ENCODE data around the gene CRHR1.

The CRHR1 gene

DNA sequence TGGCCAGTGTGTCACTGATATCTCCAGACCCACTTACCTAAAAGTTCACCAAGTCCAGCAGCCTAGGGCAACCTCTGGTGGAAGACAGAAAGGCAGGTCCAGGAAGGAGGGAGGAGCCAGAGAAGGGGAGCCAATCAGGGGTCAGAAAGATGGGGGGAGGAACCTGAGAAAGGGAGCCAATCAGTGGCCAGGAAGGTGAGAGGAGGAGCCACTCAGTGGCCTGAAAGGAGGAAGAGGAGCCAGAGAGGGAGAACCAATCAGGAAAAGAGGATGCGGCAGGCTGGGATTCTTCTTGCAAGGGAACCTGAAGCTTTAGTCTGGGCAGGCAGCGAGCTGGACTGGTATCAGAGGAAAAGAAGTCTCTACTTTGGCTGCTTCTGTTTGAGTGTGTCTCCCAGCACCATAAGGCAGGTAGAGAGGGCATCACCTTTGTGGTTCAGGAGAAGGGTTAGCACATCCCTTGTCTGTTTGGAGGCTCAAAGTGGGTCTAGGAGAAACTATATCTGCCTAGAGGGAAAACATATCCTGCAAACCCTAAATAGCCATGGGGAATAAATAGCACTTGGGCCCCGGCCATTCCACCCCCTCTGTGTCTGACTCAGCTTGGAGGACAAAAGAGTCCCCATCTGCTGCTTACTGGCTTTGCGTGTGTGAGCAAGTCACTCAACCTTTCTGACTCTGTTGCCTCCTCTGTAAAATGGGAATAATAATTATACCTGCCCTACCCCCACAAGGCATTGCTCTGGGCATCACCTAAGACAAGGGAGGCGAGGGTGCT is 43.4 kb upstream of the CRHR1 start:
- no peak for TF ChIP-seq CEBPB (IDR thresholded peaks at IDR 0.05)
- TF ChIP-seq NFIC (IDR thresholded peaks at IDR 0.05): no peak
- TF ChIP-seq MAX (IDR thresholded peaks at IDR 0.05): no peak
- TF ChIP-seq CREB1 (IDR thresholded peaks at IDR 0.05; ENCODE audit: low read depth): no peak
- no peak for TF ChIP-seq FOXM1 (IDR thresholded peaks at IDR 0.05; ENCODE audit: borderline replicate concordance, low read depth)
- TF ChIP-seq USF1 (IDR thresholded peaks at IDR 0.05): no peak
- TF ChIP-seq TEAD4 (IDR thresholded peaks at IDR 0.05): no peak
- TF ChIP-seq RAD21 (IDR thresholded peaks at IDR 0.05; ENCODE audit: low read depth): peak; percentile 21; the same call in 1 of the 2 replicates
- TF ChIP-seq TAF1 (IDR thresholded peaks at IDR 0.05; ENCODE audit: low read depth): peak; percentile 61
- no peak for TF ChIP-seq YY1 (IDR thresholded peaks at IDR 0.05; ENCODE audit: low read depth)

- TF ChIP-seq USF1 (IDR thresholded peaks at IDR 0.05): no peak; the same call in 1 of the 2 replicates
- TF ChIP-seq NFIC (IDR thresholded peaks at IDR 0.05): peak; percentile 82
- TF ChIP-seq ZBTB7A (IDR thresholded peaks at IDR 0.05; ENCODE audit: low read depth): no peak
- peak; percentile 94 for TF ChIP-seq TEAD4 (IDR thresholded peaks at IDR 0.05)
- TF ChIP-seq FOXM1 (IDR thresholded peaks at IDR 0.05; ENCODE audit: borderline replicate concordance, low read depth): peak; percentile 90
- TF ChIP-seq MAX (IDR thresholded peaks at IDR 0.05): no peak; the same call in 1 of the 2 replicates
- peak; percentile 26; the same call in 1 of the 2 replicates for TF ChIP-seq RAD21 (IDR thresholded peaks at IDR 0.05; ENCODE audit: low read depth)
- TF ChIP-seq TCF12 (IDR thresholded peaks at IDR 0.05; ENCODE audit: low read depth): peak; percentile 95; the same call in 1 of the 2 replicates
- TF ChIP-seq YY1 (IDR thresholded peaks at IDR 0.05; ENCODE audit: low read depth): 0 out of 2 replicates have a peak, but pooled peaks have one; percentile 55
- peak; percentile 26; the same call in 1 of the 2 replicates for TF ChIP-seq CEBPB (IDR thresholded peaks at IDR 0.05)
- TF ChIP-seq EGR1 (IDR thresholded peaks at IDR 0.05): no peak
- TF ChIP-seq TAF1 (IDR thresholded peaks at IDR 0.05; ENCODE audit: low read depth): no peak
- TF ChIP-seq CREB1 (IDR thresholded peaks at IDR 0.05; ENCODE audit: low read depth): no peak
- TF ChIP-seq REST (IDR thresholded peaks at IDR 0.05; ENCODE audit: low read depth): no peak
- TF ChIP-seq EP300 (IDR thresholded peaks at IDR 0.05; ENCODE audit: borderline replicate concordance): peak; percentile 97
These were observed 41.9 kb upstream of the CRHR1 start for GRCh38 chr17:45742251-45742650.

DNA sequence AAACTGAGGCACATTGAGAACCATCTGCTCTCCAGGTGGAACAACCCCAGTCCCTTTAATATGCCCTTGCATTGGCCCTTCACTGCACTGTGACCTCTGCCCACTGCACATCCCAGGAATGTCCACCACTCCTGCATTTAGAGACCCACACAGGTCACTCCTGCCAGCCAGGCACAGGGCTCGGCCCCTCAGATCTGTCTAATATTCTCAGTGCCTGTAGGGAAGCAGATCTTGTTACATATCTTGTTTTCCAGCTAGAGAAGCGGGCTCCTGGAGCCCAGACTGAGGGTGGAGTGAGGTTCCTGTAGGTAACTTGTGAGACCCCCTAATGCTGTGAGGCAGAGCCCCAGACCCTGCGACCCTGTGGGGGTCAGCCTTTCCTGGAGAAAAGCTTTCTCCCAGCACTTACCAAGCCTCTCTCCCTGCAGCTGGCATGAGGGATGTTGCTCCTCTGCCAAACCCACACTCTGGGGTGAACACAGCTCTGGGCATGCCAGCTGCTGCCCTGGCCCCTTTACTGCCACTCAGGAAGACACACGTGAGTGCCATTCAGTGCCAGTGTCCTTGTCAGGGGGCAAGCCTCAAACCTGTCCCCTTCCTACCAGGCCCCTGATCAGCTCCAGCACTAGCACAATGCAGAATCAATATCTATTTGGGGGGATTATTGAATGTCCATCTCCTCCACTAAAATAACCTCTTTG is 40.3 kb upstream of the CRHR1 start:
- TF ChIP-seq USF1 (IDR thresholded peaks at IDR 0.05) (no peak), EGR1 (IDR thresholded peaks at IDR 0.05) (no peak)

DNA sequence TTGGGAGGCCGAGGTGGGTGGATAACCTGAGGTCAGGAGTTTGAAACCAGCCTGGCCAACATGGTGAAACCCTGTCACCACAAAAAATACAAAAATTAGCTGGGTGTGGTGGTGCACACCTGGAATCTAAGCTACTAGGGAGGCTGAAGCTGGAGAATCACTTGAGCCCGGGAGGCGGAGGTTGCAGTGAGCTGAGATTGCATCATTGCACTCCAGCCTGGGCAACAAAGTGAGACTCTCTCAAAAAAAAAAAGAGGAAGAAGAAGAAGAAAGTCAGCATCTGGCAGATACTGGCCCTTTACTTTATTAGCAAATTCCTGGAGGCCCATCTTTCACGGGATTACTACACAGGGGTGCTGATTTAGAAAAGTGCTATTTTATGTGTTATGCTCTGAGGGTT is 39.3 kb upstream of the CRHR1 start:
- TF ChIP-seq CEBPB (IDR thresholded peaks at IDR 0.05): 0 out of 2 replicates have a peak, but pooled peaks have one; percentile 6

- TF ChIP-seq ZBTB7A (IDR thresholded peaks at IDR 0.05; ENCODE audit: low read depth) (0 out of 2 replicates have a peak, but pooled peaks have one; percentile 4), TEAD4 (IDR thresholded peaks at IDR 0.05) (peak; percentile 97), NFIC (IDR thresholded peaks at IDR 0.05) (peak; percentile 56), EP300 (IDR thresholded peaks at IDR 0.05; ENCODE audit: borderline replicate concordance) (peak; percentile 71; the same call in 1 of the 2 replicates), TCF12 (IDR thresholded peaks at IDR 0.05; ENCODE audit: low read depth) (peak; percentile 66), CREB1 (IDR thresholded peaks at IDR 0.05; ENCODE audit: low read depth) (no peak), MAX (IDR thresholded peaks at IDR 0.05) (peak; percentile 84), RAD21 (IDR thresholded peaks at IDR 0.05; ENCODE audit: low read depth) (0 out of 2 replicates have a peak, but pooled peaks have one; percentile 8), TAF1 (IDR thresholded peaks at IDR 0.05; ENCODE audit: low read depth) (no peak), USF1 (IDR thresholded peaks at IDR 0.05) (peak; percentile 59), FOXM1 (IDR thresholded peaks at IDR 0.05; ENCODE audit: borderline replicate concordance, low read depth) (0 out of 2 replicates have a peak, but pooled peaks have one; percentile 19), REST (IDR thresholded peaks at IDR 0.05; ENCODE audit: low read depth) (no peak), CEBPB (IDR thresholded peaks at IDR 0.05) (no peak), EGR1 (IDR thresholded peaks at IDR 0.05) (no peak), YY1 (IDR thresholded peaks at IDR 0.05; ENCODE audit: low read depth) (no peak)
These were observed 38.3 kb upstream of the CRHR1 start for GRCh38 chr17:45745601-45746494.

Data from Ishikawa (cell line).